ENCODE data around the gene RNGTT.

DNA sequence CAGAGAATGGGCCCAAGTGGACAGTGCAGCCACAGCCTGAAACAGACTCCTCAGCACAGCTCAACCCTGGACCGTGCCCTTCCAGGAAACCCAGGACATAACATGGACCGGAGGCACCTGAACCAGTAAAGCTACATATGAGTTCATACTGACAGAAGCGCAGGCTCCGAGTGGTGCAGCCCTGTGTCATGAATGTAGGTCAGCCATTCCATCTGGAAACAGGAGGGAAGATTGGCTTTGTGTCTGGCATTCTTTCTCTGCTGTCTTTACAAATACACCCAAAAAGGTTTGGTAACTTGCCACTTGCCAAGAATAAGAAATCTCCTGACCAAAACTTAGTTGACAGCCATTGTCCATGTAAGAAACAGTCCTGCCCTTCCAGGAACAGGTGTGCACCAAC lies 366.6 kb downstream of the RNGTT start:
- TF ChIP-seq, protein P1, sequence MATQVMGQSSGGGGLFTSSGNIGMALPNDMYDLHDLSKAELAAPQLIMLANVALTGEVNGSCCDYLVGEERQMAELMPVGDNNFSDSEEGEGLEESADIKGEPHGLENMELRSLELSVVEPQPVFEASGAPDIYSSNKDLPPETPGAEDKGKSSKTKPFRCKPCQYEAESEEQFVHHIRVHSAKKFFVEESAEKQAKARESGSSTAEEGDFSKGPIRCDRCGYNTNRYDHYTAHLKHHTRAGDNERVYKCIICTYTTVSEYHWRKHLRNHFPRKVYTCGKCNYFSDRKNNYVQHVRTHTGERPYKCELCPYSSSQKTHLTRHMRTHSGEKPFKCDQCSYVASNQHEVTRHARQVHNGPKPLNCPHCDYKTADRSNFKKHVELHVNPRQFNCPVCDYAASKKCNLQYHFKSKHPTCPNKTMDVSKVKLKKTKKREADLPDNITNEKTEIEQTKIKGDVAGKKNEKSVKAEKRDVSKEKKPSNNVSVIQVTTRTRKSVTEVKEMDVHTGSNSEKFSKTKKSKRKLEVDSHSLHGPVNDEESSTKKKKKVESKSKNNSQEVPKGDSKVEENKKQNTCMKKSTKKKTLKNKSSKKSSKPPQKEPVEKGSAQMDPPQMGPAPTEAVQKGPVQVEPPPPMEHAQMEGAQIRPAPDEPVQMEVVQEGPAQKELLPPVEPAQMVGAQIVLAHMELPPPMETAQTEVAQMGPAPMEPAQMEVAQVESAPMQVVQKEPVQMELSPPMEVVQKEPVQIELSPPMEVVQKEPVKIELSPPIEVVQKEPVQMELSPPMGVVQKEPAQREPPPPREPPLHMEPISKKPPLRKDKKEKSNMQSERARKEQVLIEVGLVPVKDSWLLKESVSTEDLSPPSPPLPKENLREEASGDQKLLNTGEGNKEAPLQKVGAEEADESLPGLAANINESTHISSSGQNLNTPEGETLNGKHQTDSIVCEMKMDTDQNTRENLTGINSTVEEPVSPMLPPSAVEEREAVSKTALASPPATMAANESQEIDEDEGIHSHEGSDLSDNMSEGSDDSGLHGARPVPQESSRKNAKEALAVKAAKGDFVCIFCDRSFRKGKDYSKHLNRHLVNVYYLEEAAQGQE (IDR thresholded peaks at IDR 0.05; ENCODE audit: low read depth) = no peak
- no peak for TF ChIP-seq EP300 (IDR thresholded peaks at IDR 0.05; ENCODE audit: borderline replicate concordance)
- no peak for TF ChIP-seq EGR1 (IDR thresholded peaks at IDR 0.05)
- TF ChIP-seq CREB1 (IDR thresholded peaks at IDR 0.05; ENCODE audit: low read depth) = no peak
- TF ChIP-seq TCF12 (IDR thresholded peaks at IDR 0.05; ENCODE audit: low read depth) = no peak
- TF ChIP-seq CEBPB (IDR thresholded peaks at IDR 0.05) = no peak
- no peak for TF ChIP-seq YY1 (IDR thresholded peaks at IDR 0.05; ENCODE audit: low read depth)
- TF ChIP-seq TAF1 (IDR thresholded peaks at IDR 0.05; ENCODE audit: low read depth) = no peak

All from Ishikawa (cell line).